GM18505 (cell line): ENCODE measurements around the gene PHTF2.

Experiments
- ATAC-seq: cut with Tn5 transposase; IDR thresholded peaks from one replicate; pipeline ENCODE4 v1.9.1; 2021; ENCODE audit not compliant: unreplicated experiment
- POLR2A ChIP-seq: IDR thresholded peaks from 4 replicates; pipeline ENCODE4 v1.6.1; 2011; ENCODE audit warnings: borderline replicate concordance; ENCODE audit not compliant: insufficient read depth, insufficient read length; ENCODE audit errors: extremely low read depth

PHTF2 gene

DNA sequence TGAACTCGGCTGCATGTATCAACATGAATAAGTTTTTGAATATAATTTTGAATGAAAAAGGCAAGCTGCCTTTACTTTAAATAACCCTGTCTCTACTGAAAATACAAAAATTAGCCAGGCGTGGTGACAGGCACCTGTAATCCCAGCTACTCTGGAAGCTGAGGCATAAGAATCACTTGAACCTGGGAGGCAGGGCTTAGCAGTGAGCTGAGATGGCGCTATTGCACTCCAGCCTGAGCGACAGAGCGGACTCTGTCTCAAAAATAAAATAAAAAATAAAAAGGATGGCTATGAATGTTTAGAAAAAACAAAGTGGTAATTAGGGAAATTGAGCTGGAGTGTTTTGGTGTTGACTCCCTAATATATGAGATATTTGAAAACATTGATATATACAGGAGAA, 133.3 kb downstream of the PHTF2 start:
- no peak for ATAC-seq

GRCh38 chr7:77933394-77933793, 134.8 kb downstream of the PHTF2 start:
- no peak for TF ChIP-seq POLR2A
- no peak for ATAC-seq

More for the DNA sequence above, 133.3 kb downstream of the PHTF2 start:
- no peak for TF ChIP-seq POLR2A

- TF ChIP-seq POLR2A: no peak
- no peak for ATAC-seq
Observed at GRCh38 chr7:77935652-77936348, 137.2 kb downstream of the PHTF2 start.

GRCh38 chr7:77940647-77941046, 142.1 kb downstream of the PHTF2 start:
- no peak for TF ChIP-seq POLR2A
- ATAC-seq: no peak

DNA sequence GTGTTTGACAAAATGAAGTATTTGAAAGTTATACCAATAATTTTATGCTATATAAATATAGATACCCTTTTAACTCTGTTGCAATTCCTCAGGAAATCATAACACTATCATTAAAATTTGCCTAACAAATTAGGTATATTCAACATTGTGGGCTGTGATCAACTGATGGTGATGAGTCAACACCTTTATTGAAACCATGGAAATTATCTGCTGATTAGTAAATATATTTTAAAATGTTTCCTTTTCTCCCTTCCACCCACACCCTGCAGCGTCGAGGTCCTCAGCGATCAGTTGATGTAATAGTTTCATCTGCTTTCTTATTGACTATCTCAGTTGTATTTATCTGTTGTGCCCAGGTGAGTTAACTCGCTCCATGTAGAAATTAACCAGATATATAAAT, 143.9 kb downstream of the PHTF2 start:
- no peak for TF ChIP-seq POLR2A

GRCh38 chr7:77944183-77945182, 145.9 kb downstream of the PHTF2 start:
- ATAC-seq: no peak
- no peak for TF ChIP-seq POLR2A

More for the DNA sequence above, 143.9 kb downstream of the PHTF2 start:
- no peak for ATAC-seq

DNA sequence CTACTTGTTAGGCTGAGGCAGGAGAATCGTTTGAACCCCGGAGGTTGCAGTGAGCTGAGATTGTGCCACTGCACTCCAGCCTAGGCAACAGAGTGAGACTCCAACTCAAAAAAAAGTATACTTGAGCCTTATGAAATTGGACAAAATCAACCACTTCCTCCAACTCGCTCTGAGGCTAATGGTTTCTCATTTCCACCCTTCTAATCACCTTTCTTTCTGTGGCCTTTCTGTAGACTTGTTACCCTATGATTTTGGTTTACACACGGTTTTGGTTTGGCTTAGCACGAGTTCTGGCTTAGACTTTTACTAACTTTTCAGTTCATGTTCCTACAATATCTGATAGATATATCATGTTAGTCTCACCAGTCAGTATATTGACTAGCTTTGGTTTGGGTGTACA, 152.0 kb downstream of the PHTF2 start:
- no peak for ATAC-seq
- no peak for TF ChIP-seq POLR2A

- TF ChIP-seq POLR2A: no peak
- ATAC-seq: no peak
Observed at GRCh38 chr7:77954773-77955555, 156.4 kb downstream of the PHTF2 start.

GRCh38 chr7:77958436-77958835, 159.9 kb downstream of the PHTF2 start:
- no peak for ATAC-seq

GRCh38 chr7:77959080-77959479, 160.5 kb downstream of the PHTF2 start:
- no peak for ATAC-seq
- no peak for TF ChIP-seq POLR2A

More at GRCh38 chr7:77958436-77958835, 159.9 kb downstream of the PHTF2 start:
- TF ChIP-seq POLR2A: no peak

DNA sequence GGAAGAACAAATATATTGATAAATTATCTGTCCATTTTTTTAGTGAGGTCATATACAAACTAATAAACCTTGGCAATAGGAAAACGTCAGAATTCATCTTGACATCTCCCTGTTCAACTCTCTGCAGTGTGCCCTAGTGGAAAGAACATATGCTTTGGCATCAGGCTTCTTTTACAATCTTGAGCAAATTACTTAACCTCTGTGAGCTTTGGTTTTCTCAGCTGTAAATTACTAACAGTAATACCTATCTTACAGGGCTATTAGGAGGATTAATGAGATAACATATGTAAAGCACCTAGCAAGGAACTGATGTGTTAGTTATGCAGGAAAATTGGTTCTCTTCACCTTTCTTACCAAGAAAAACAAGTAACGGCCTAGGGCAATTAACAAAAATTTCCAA, 161.8 kb downstream of the PHTF2 start:
- no peak for ATAC-seq
- TF ChIP-seq POLR2A: no peak

- TF ChIP-seq POLR2A: no peak
- no peak for ATAC-seq
Observed at GRCh38 chr7:77967429-77967828, 168.9 kb downstream of the PHTF2 start.

DNA sequence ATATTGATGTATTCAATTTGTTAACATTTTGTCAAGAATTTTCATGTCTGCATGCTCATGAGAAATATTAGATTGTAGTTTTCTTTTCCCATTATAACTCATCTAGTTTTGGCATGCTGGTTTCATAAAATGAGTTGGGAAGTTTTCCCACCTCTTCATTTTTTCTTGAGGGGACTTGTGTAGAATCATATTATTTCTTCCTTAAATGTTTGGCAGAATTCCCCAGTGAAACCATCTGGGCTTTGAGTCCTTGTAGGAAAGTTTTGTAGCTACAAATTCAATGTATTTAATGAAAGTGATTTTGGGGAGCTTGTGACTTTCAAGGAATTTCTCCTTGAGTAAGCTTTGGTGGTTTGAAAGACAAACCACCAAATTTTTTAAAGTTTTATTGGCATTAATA, 173.2 kb downstream of the PHTF2 start:
- no peak for TF ChIP-seq POLR2A
- no peak for ATAC-seq
